GM12892 (cell line): ENCODE data around the gene HAPLN2.

ENCODE experiments used
- POLR2A ChIP-seq: IDR thresholded peaks from 2 replicates; pipeline ENCODE4 v1.6.1; 2011; ENCODE audit warnings: low read depth, low read length, control low read depth
- TAF1 ChIP-seq: IDR thresholded peaks from 2 replicates; pipeline ENCODE4 v1.6.1; 2011; ENCODE audit warnings: low read depth, mild to moderate bottlenecking, control low read depth, low read length, borderline replicate concordance

DNA sequence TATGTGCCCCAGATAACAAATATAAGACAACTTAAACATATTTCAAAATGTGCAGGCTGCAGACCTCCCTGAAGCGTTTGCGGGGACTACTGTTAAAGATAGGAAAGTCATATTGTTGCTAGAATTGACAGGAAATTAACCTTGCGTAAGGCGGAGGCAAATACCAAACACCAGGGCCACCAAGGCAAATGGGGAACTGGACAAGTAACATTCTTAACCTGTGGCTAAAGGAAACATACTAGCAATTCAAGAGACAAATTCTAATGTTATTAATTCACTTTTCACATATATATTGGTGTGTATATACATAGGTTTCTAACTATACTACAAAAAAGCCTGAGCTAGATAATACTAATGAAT, 6.8 kb downstream of the HAPLN2 start:
- TF ChIP-seq POLR2A (no peak), TAF1 (no peak)
